HPDE6-E6E7 (cell line): ENCODE measurements around the gene ULK3.

ENCODE experiments used
- DNase-seq: peaks from one replicate; pipeline ENCODE4 v3.0.0; 2011; ENCODE audit warnings: missing footprints; ENCODE audit errors: extremely low spot score

The ULK3 gene

DNA sequence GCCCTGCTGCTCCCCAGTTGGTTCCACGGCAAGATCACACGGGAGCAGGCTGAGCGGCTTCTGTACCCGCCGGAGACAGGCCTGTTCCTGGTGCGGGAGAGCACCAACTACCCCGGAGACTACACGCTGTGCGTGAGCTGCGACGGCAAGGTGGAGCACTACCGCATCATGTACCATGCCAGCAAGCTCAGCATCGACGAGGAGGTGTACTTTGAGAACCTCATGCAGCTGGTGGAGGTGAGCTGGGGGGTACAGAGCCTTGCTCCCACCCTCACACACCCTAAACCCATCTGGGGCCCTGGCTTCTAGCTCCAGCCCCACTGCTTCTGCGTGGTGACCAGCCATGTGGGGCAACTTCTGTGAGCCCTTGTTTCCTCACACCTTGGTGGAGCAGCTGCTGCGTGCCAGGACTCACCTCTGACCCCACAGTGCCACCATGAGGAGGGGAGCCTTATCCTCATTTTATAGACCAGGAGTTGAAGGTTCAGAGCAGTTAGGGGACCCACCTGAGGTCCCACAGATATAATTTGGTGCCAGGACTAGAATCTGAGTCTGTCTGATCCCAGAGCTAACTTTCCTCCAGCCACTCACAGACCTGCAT lies 43.6 kb downstream of the ULK3 start:
- DNase-seq = no peak

DNA sequence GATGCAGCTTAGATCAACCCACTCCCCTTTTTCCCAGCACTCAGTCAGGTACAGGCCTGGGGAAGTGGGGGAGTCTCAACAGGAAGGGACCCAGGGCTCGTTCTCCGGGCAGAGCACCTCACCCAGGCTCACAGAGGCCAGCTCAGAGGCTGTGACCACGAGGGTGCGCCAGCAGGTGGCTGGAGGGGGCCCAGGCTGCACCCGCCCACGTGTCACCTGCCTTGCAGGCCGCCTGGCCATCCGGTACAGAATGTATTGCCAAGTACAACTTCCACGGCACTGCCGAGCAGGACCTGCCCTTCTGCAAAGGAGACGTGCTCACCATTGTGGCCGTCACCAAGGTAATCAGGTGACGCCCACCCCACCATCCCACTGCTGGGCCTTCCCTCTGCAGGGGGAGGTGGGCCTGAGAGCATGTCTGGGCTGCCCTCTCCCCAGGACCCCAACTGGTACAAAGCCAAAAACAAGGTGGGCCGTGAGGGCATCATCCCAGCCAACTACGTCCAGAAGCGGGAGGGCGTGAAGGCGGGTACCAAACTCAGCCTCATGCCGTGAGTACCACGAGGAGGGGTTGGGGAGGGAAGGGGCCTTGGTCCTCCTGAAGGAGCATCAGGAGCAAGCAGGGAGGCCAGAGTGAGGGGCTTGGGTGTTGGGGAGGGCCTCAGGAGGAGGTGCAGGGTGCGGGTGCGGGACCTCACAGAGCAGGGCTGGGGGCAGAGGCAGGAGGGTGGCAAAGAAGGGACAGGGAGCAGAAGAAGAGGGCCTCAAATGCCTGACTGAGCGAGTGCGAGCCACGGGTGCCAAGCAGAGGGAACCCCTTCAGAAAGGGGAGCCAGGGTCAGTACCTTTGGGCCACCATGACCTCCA lies 44.3 kb downstream of the ULK3 start:
- DNase-seq = no peak

DNA sequence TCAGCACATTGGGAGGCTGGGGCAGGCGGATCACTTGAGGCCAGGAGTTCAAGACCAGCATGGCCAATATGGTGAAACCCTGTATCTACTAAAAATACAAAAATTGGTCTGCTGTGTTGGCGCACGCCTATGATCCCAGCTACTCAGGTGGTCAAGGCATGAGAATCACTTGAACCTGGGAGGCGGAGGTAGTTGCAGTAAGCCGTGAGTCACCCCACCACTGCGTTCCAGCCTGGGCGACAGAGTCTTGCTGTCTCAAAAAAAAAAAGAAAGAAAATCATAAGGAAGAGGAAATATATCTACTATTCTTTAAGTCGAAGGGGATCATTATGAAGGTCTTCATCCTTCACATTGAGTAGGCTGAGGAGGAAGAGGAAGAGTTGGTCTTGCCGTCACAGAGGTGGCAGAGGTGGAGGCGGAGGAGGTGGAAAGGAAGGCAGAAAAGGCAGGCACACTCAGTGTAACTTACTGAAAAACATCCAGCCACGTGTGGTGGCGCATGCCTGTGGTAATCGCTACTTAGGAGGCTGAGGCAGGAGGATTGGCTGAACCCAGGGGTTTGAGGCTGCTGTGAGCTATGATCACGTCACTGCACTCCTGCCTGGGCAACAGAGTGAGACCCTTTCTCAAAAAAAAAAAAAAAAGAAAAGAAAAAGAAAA lies 46.9 kb downstream of the ULK3 start:
- DNase-seq = no peak

DNA sequence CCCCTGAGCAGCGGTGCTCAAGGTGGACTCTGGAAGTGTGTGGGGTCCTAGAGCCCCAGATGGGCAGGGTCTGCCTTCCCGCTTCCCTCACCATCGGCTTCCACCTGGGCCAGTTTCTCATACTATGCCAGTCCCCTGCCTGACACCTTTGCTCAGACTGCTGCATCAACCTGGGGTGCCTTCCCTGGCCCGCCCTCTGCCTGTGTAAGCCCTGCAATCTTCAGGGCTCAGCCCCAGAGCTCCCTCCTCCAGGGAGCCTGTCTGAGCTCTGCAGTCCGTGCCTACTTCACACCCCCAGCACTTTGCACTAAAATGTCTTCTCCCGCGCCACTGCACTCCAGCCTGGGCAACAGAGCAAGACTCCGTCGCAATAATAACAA lies 48.0 kb downstream of the ULK3 start:
- DNase-seq = no peak

DNA sequence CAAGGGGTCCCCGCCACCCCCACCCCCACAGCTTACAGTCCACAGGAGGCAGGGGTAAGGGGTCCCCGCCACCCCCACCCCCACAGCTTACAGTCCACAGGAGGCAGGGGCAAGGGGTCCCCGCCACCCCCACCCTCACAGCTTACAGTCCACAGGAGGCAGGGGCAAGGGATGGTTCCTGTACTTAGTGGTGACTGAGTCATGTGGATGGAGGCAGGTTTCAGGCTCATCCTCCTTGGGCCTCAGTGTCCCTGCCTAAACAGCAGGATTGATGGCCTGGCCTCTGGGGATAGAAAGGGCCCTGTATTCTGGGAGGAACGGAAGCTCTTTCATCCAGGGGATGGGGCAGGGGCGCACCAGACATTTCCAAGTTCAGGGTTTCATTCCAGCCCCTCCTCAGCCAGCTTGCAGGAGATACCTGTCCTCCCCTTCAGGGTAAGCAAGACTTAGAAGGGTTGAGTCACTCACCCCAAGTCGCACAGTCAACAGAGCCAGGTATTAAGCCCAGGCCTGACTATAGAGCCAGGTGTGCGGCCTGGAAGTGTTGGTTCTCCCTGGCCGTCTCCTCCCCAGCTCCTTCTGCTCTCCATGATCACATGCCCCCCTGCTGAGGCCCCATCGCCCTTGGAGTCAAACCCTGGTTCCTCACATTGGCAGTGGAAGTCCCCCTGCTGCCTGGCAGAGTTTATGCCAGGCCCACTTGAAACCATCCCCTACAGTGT lies 48.5 kb downstream of the ULK3 start:
- no peak for DNase-seq

DNA sequence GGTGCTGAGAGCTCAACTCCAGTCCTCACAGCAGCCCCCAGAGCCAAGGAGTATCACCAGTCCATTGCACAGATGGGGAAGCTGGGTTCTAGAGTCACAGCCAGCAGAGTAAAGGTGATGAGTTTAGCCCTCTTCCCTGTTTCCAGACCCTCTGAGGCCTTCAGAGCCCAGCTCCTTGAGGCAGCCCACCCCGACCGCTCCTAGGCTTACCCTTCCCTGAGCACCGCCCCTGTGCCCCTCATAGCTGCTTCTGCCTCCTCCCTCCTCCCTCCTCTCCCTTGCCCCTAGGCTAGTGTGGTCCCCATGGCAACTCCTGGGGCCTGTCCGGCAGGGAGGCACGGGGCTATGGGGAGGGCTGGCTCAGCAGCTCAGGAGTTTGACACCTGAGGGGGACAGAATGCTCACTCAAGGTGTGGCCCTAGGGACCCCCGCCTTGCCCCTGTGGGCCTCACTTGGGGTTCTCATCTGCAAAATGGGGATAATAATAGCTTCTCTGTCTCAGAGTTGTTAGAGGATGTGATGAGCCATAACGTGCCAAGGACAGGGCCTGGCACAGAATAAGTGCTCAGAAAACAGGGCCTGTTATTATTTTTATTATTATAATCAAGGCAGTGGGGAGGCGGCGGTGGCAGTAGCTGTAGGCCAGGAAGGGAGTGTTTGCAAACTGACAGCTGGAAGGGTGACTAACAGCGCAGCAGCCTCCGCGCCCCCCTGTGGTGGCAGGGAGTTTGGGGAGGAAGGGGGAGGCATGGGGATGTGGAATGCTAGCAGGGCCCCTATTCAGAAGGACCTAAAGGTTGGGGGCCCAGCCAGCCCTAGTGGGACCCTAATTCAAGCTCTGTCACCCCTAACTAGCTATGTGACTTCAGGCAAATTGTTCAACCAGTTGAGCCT lies 49.6 kb downstream of the ULK3 start:
- no peak for DNase-seq

DNA sequence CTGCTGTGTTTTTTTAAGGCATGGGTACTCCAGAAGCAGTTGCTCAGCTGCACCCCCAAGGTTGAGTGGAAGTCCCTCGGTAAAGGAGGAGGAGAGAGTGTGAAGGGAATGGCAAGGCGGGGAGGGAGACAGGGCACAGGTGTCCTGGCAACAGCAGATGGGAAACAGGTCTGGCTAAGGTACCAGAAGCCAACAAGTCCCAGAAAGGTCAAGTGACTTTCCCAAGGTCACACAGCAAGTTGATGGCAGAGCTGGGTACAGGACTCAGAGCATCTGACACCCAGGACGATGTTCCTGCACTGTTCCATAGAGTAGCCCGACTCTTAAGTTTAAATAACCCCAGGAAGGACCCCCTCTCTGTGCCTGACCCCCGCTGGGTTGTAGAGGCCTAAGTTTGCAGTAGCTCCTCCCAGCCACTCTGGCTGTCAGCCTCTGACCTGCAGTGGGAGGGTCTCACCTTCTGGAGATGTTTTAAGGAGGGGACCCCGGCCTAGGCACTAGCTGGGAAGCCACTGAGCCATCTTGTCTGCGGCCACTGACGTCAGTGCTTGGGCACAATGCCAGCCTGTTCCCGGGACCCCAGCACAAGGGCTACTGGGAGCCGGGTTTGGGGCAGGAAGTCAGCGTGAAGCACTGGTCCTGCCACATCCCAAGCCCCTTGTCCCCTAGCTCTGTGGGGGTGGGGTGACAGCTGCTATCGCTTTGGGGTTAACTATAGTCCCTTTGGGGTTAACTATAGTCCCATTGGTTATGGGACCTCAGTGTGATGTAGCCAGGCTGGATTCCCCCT lies 50.5 kb downstream of the ULK3 start:
- no peak for DNase-seq

DNA sequence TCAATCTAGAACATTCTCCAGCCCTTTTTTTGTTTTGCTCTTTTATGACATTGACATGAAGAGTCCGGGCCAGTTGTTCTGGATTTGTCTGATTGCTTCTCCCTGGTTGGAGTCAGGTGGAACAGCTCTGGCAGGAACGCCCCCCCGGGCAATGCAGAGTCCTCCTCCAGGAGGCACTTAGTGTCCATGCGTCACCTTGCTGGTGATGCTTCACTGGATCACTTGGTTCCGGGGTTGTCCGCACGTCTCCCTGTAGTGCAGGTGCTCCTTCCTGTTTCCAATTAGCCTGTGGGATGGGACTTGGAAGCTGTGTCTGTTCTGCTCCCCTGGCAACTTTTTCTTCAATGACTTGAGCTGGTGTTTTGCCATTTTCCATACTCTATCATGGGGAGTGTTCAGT lies 51.3 kb downstream of the ULK3 start:
- DNase-seq = no peak

DNA sequence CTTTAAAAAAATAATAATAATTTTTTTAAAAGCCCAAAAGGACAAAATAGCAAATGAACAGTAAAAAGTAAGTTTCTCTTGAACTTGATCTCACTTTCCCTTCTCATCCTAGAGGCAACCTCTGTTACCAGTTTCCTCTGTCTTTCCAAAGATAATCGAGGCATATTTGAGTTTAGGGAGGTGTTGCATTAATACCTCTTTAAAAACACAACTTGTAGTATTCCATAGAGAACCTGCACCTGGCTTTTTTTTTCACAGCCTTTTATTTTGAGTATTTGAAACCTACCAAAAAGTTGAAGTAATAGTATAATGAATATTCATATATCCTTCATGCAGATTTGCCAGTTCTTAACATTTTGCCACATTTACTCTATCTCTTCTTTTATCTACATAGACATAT lies 51.9 kb downstream of the ULK3 start:
- no peak for DNase-seq

DNA sequence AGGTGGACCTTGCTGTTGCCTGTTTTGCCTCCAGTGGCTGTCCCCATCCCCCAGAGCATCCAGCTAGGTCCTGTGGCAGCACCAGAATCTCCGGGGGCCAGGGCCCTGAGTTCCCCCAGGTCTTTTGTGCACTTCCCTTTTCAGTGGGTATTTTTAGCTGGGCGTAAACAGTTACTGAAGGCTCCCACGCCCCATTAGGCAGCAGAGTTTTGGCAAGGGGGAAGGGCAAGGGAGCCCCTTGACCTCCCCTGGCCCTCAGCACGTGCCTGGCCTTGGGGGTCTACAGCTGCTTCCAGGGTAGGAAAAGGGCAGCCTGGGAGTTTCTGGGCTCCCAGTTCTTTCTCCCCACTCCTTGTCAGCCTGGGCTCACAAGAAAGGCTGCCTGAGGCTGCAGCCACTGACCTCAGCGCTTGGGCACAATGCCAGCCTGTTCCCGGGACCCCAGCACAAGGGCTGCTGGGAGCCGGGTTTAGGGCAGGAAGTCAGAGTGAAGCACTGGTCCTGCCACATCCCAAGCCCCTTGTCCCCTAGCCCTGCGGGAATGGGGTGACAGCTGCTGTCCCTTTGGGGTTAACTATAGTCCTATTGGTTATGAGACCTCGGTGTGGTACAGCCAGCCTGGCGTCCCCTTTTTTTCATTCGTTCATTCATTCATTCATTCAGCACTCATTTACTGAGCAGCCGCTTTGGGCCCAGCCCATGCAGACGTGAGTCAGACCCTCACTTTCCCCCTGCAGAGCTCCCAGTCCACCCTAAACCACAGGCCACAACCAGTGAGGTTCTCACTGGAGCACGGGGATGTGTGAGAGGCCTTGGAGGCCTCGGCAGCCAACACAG lies 52.7 kb downstream of the ULK3 start:
- no peak for DNase-seq

DNA sequence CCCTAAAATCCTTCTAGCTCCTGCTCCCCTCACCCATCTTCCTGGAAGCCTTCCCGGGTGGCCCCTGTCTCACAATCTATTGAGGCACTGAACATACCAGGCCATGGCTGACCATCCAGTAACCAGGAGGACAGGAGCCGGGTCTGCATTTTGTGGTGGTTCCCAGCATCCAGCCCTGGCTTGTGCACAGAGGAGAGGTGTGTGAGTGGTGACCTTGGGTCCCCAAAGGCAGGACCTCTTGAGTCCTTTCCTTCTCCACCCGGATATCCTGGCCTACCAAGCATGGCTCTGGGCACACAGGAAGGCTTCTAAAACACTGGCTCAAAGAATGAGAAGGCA lies 53.2 kb downstream of the ULK3 start:
- DNase-seq = no peak

DNA sequence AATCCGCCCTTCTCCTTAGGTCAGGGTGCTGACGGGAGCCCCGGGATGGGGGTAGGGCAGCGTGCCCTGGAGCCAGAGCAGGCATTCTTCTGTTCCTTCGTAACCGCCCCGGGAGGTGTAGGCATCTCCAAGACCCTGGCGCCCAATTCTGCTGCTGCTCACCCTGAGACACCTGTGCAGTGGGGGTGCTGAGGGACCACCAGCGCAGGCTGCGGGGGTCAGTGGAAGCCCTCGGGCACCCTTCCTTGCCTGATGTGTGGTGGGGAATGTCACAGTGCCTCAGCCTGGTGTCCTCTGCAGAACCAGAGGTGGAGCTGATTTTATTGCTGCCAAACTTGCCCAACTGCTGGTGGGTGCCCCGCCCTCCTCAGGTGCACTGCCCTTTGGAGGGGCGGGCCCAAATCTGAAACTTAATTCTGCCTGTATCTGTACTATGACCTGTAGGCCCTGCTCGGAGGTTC lies 53.8 kb downstream of the ULK3 start:
- DNase-seq = no peak

DNA sequence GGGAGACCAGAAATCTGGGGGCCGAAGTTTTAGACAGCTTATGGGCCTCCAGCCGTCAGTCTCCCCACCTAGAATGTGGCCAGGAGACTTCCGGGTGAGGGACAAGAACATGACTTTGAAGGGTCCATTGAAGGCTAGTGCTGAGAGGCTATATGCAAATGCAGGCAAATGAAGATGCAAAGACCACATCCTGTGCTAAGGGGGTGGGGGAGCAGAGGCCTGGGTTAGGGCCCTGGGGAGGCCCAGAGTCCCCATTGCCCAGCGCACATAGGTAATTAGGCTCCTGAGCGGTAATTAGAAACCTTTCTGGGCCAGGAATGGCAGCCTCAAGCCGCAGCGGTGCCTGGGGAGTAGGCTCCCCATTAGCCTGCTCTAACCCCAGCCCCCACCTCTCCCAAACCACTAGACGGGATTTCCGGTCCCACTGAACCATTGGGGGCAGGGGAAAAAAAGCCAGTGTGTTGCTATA lies 54.2 kb downstream of the ULK3 start:
- DNase-seq = no peak

DNA sequence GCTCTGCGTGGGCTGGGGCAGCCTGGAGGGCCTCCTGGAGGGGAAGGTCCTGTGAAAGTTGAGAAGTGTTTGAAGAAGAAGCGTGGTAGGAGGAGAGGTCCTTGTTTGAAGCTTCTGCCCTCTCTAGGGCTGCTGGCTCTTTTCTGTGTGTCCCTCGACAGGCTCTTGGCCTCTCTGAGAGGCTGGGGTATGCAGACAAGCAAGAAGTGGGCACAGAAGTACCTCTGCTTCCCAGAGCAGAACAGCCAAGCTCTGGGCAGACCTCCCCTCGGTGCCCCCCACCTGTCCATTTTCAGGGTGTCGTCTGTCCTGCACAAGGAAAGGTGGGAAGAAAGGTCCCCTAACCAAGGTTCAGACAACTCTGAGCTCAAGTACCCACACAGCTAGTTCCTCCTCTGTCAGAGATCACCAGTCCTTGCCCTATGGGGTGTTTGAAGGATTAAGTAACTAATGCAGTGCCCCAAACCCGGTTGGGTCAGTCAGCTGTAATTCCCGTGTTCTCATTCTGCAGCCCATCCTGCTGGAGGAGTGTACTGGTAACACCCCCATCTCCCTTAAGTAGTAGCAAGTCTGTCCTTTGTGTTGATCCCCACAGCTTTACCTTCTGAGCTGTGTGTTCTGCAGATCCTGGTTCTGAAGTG lies 54.8 kb downstream of the ULK3 start:
- no peak for DNase-seq

DNA sequence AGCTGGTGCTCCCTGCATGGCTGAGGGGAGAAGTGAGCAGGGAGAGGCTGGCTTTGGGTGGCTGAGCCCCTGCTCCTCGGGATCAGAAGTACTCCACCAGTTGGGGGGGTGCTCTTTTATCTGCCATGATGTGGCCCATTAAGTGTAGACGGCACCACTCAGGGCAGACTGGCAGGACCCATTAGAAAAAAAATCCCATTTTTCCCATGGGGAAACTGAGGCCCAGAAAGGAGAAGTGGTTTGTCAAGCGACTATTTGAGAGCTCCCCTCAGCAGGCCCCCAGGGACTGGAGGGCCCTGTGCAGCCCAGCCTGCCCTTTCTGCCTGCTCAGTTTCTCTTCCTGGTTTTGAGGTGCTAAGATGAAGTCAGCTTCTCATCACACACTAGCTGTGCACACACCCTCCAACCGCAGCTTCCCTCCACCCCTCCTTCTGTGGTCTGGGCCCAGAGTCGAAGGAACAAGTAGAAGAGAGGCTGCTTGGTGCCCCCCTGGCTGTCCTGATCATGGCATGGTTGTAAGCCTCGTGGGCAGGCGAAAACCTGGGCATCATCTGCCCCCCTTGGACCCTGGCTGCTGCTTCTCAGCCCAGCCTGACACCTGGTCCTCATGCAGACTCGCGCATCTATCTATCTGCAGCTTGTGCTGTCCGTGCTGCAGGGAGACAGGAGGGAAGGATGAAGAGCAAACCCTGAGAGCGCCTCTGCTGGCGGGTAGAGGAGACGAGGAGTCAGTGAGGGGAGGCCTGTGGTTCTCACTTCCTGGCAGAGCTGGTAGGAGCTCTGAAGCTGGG lies 55.5 kb downstream of the ULK3 start:
- DNase-seq = no peak

DNA sequence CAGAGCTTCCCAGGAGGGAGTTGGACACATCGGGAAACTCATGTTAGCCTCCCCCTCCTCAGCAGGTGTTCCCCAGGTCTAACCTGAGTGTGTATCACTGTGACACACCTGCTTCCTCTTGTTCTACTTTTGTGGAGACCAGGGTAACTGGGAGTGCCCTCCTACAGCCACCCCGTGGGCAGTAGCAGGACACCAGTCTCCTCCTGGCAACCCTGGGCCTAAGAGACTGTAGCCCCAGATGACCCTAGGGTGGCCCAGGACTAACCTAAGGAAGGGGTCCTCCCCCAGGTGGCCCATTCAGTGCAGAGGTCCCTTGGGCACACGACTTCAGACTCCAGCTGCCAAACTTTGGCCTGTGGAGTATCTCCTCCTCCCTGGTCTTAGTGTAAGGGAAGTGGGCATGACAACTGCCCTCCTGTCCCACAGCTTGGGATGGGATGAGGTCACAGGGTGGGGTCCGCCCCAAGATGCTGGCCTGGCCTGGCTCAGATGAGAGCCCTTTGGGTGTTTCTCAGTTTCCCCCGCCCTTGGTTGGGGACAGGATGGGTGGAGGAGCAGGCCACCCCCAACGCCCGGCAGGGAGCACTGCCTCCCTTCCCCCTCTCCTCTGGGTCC lies 56.3 kb downstream of the ULK3 start:
- no peak for DNase-seq
